NCI-H524 treated with DMSO at 0.1 percent for 48 hours (cell line): Measurements from ENCODE around the gene PXDN.
"Not testable (repeated sequence)": the region's sequence is repeated elsewhere in the genome, so short reads cannot be mapped to it uniquely, and the experiment has no call there.

Source experiments
- DNase-seq: peaks from one replicate; lab custom pipeline; 2025; lab: John Stamatoyannopoulos, UW

The PXDN gene

DNA sequence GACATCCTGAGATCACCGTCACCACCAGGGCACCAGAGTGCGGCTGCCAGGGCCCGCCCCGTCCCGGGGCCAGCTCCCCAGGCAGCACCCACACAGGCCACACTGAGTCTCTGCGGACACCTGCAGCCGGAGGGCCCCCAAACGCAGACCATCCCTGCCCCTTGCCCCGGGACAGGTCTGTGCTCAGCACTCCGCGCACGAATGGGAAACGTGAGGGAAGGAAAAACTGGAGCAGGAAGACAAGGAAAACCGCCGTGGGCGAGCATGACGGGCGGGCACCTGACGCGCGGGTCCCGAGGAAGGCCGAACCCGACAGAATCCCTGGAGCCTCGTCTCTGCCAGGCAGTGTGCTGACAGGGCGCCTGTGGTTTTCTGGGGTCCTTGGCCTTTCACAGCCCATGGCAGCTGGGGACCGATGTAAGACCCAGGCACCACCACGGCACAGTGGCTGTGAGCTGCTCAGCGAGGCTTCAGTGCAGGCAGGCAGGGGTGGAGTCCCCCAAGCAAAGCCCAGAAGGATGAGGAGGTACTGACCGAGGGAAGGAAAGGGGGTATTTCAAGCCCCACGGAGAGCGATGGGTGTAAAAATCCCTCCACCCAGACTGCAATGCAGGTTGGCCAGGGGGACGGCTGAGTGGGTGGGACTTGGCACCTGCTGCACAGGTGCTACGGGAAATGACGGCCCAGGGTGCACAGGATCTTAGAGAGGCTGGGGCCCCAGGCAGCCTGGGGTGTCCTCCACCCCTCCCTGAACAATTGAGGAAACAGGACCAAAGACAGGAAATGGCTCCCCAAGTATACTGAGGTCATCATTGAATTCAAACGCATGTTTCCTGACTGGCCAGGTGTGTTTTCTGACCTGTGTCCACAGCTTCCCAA is 59.0 kb downstream of the PXDN start:
- DNase-seq, result no peak

DNA sequence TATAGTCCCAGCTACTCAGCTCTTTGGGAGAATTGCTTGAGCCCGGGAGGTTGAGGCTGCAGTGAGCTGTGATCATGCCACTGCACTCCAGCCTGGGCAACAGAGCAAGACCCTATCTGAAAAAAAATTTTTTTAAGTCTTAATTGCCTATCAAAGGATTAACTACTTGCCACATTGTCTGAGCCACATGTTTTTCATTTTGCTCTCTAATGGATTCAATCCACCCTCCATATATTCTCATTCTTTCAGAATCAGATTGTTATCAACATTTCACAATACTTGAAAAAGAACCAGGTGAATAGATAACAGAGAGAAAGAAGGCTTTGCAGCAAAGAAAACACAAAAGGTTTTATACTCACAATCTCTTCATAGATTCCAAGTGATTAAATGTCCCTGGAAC is 61.0 kb downstream of the PXDN start:
- no peak for DNase-seq

DNA sequence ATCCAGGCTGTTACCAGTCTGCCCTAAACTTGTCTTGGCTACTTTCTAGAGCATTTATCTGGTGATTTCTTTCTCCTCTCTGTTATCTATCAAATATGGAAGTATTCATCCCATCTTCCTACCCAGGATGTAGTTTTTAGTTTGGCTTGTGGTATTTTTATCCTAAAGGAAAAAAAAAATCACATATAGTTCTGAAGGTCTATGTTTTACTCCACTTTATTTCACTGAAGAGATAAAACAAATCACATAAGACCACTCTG is 62.2 kb downstream of the PXDN start:
- no peak for DNase-seq

DNA sequence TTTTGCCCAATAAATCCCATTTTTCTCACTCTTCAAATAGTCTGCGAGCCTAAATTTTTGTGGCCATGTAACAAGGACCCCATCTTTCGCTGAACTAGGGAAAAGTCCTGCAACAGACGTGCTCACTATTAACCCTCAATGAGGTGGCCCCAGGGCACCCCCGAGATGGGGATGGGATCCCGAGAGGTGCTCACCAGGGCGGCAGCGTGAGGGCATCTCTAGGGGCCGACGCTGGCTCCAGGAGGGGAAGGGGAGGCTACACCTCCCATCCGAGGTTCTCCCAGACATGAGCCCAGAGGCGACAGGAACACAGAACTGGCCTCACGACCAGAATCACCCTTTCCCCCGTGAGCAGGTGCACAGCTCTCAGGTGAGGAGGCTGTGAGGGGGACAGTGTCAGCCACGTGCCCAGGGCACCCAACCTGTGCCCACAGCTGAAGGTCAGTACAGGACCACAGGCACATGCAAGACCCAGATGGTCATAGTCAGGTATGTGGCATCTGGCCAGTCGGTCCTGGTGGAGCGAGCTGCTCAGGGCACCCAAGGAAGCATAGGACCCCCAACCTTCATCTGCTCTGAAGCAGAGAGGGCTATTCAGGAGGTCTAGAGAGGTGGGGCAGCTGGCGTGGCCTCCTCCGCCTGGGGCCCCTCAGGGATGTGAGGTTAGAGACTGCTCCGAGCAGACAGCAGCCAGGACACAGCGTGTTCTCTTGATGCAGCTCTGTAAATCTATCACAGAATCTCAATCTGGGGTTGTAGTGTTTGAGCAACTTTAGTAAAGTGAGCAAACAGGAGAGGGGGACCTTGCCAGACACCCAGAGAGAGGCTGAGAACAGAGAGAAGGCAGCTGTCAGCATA is 62.8 kb downstream of the PXDN start:
- no peak for DNase-seq

DNA sequence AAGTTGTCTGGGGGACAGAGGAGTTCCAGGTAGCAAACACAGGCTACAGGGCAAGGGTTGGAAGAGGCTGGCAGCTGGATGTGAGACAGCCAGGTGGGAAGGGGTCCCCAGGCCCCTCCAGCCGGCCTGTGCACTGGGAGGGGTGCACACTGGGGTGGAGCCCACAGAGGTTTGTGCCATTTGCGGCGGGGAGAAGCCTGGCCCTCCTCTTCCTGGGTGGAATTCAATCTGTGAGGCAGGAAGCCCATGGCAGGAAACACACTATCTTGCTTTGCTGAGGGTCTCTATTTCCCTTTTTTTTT is 63.3 kb downstream of the PXDN start:
- DNase-seq, result no peak

DNA sequence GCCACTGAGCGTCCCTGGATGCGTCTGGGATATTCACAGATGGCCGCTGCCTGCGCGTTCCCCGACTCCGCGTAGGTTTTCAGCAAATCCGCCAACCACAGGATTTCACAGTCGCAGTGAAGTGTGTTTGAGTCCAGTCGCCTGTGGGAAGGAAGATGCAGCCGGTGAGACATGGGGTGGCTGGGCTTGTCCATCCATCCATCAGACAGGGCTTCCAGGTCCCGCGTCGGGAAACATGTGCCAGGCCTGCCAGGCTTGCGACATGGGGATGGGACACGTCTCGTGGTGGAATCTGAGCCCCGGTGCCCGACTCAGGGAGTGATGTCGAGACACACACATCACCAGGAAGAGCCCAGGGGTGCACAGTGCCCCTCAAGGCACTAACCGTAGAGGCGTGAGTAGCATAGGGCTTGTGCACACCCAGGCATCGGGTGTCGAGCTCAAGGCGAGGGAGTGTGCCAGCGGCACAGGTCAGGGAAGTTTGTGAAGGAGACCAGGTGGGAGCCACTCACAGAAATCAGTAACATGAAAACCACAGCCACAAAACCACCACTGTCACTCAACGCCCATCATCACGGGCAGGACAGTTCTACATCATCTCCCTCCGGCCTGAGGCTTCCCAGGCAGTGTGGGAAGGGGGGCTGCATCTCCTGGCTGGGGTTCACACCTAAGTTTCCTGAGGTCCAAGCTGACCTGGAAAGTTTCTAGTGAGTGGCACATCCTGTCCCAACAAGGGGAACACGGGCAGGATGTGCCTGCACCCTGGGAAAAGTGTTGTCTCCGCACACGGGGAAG is 63.9 kb downstream of the PXDN start:
- DNase-seq, result no peak

DNA sequence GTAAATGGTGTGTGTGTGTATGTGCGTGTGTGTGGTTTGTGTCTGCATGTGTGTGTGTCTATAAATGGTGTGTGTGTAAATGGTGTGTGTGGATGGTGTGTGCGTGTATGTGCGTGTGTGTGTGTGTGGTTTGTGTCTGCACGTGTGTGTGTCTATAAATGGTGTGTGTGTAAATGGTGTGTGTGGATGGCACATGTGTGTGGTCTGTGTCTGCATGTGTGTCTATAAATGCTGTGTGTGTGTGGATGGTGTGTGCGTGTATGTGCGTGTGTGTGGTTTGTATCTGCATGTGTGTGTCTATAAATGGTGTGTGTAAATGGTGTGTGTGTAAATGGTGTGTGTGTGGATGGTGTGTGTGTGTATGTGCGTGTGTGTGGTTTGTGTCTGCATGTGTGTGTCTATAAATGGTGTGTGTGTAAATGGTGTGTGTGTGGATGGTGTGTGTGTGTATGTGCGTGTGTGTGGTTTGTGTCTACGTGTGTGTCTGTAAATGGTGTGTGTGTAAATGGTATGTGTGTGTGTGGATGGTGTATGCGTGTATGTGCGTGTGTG is 64.8 kb downstream of the PXDN start:
- not testable (repeated sequence) for DNase-seq

DNA sequence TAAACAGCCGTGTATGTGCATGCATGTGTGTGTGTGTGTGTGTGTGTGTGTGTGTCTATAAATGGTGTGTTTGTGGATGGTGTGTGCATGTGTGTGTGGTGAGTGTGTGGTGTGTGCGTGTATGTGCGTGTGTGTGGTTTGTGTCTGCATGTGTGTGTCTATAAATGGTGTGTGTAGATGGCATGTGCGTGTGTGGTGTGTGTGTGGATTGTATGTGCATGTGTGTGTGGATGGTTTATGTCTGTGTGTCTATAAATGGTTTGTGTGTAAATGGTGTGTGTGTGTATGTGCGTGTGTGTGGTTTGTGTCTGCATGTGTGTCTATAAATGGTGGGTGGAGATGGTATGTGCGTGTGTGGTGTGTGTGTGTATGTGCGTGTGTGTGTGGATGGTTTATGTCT is 65.2 kb downstream of the PXDN start:
- DNase-seq, result not testable (repeated sequence)

DNA sequence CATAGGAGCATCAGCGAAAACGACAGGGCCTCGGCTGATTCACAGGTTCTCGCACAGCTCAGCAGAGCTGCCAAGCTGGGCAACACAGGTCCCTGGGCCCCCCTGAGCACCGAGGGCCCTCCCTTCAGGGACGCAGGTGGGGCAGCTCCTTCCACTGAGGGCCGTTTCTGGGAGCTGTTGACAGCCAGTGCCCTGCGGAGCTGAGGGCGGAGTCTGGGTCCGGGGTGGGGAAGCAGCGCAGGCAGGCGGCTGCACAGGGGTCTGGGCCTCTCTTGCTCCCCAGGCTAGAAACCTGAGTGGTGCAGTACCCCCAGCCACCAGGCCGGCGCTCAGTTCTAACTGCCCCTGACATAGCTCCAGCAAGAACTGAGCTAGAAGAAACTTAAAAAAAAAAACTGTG is 65.7 kb downstream of the PXDN start:
- DNase-seq, result no peak

DNA sequence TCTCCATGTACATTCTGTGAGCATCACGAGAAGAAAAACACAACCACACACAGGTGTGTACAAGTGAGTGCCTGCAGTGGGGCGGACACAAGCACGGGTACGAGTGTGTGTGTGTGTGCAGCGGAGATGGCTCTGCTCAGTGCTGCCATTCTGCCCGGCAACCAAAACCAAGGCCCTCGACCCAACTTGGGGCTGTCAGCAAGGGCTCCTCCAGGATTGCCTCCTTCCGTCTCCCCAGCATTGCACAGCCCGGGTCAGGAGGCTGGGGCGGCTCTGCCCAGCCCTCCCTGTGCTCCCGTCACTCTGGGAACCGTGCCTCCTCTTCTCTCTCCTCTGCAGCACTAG is 66.5 kb downstream of the PXDN start:
- DNase-seq, result no peak

DNA sequence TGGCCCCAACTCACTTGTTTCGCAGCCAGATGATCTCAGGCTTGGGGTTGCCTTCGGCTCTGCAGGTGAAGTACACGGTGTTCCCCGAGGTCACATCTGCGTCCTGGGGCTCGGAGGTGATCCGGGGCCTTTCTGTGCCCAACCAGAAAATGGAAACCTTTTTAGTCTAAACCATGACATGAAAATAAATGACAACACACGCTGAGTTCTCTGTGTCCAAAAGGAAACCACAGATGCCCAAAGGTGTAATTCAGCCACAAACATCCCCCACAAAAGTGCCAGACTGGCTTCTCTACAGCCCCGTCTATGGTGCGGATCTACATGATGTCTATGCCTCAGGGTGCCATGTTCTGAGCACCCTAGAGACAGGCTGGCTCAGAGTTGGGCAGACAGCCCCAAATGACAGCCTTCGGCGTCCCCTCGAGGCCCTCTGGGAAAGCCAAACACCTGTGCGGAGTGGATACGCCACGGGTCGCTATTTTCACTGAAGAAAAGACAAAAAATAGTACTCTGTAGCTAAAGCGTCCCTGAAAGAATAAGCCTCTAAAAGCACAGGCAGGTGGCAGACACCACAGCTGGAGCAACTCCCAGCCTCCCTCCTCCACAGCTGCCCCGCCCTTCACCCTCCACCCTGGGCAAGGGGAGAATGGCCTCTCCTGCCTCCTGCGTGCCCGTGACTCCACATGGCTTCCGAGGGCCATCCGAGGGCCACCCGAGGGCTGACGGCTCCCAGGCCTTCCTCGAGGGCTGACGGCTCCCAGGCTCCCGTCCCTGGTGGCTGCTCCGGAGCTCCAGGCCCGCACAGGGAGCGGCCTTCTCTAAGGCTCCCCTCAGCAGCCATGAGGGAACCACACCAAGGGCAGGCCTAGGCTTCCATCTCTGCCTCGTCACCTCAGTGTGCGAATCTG is 67.1 kb downstream of the PXDN start:
- no peak for DNase-seq

DNA sequence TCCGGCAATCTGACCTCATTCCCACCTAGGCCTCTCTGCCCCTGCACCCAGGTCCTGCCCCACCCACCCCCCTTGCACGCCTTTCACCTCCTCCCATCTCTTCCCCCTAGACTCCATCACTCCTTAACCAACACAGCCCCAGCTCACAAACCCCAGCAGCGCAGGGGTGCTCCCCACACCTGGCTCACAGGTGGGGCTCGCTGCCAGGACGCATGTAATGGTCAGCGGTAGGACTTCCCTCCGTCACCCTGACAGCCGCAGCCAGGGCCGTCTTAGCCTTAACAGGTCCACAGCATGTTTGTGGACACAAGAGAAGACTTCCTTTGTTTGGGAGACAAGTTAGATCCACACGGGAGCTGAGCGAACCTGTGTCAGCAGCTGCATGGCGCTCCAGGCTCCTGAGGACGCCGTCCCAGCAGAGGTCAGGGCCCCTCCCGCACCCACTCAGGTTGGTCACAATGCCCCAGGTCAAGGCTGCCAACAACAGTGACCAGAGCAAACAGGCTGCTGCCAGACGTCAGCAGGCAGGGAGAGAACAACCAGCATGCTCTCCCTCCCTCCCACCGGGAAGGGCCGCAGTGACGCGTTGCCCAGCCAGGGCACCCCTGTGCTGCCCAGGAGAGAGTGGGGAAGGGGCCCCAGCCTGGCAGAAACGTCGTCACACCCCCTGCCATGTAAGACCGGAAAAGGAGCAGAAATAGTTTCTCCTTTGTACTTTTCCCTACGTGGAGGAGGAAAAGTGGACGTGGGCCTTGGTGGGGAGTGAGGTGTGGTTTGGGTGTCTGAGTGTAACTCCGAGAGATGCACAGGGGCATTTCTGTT is 68.0 kb downstream of the PXDN start:
- DNase-seq, result no peak

DNA sequence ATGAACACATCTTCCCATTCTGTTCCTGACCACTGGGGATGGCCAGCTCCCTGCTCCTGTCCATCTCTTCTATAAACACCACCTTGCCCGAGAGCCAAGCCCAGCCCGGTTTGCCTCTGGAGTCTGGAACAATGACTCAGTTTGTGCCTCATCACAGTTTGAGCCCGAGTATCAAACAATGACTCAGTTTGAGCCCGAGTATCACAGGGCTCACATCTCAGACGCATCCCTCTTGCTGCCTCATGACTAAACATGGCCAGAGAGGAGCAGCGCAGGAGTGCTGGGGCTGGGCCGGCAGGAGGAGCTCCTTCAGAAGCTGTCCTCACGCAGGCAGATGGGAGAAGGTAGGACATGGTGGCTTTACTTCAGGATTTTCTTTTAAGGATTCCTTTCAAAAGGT is 68.7 kb downstream of the PXDN start:
- no peak for DNase-seq

DNA sequence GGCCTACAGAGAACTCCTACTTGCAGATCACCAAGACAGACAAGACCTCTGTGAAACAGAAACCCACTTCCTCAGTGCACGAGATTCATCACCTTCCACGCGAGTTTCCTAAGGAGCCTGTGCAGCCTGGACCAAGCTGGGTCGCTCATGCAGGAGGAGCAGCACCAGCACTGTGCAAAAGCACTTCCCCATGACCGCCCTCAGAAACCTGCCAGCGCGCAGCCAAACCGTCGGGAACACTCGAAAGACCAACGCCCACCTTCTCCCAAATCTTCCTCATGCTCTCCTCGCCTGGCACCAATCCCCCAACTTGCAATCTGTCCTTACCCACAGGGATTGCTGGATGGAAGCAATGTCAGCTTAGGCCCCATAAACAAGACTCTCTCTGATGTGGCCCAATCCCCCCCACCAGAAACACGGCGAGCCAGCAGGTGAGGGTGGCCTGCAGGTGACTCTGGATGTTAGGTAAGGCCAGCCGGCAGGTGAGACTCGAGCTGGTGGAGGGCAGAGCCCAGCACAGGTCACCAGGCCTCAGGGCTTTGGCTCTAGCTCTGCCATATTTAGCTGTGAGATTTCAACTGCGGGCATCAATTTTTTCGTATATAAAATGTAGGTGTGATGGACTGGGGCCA is 69.4 kb downstream of the PXDN start:
- no peak for DNase-seq

DNA sequence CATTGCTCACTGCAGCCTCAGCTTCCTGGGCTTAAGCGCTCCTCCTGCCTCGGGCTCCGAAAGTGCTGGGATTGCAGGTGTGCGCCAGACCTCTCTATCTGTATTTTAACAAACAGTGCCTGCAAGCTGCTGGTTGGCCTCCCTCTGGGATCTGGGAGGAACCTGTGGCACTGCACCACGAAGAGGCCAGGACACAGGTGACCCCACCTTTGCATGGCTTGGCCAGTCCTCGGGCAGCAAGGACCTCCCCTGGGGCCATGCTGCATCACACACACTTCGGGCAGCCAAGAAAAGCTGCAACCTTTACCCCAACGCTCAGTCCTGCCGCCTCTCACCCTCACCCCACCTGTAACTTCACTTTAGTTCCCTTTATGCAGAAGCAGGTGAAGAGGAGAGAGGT is 70.0 kb downstream of the PXDN start:
- no peak for DNase-seq

DNA sequence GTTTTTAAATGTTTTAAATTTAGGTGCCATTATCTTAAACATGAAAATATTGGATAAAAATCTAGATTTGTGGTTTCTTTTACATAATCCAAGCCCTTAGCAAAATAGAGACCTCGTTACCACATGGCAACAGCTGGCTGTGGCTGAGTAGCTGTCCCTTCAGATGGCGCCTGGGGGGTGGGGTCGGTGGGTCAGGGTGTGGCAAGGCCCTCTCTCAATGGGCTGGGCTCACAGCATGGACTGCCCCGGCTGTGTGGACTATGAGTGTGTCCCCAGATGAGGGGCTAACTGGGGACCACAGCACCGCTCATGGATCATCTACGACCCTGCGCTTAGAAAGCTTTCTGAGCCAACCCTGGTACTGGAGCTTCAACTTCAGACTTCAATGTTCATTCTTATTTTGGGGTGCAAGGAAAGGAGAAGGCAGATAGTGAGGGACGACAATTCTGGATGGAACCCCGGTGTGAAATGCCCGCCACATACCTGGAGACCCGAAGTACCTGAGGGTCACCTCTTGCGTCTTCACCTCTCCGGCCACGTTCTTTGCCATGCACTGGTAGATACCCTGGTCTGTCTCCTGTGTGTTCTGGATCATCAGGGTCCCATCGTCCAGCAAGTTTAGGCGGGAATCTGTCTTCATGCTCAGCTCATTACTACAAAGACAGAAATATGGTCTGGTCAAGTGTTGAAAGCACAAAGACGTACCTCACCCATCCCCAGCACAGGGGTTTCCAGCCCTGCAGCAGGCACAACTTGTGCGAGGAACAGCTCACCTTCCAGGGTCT is 71.0 kb downstream of the PXDN start:
- DNase-seq, result no peak

DNA sequence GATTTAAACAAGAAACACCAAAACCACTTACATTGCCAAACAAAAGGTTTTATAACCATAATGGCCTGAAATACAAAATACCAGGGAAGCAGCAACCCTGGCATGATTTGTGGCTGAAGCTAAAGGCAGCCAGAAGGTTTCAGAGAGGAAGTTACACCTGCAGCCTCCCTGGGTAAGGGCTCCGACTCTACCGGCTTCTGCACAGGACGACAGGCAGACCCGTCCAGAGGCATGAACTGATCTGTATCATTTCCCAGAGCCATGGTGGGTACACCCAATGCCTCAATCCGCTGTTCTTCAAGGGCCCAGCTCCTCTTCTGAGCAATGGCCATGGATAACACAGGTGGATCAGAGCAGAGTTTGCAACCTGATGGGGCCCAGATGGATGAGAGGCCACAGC is 71.6 kb downstream of the PXDN start:
- DNase-seq, result no peak

DNA sequence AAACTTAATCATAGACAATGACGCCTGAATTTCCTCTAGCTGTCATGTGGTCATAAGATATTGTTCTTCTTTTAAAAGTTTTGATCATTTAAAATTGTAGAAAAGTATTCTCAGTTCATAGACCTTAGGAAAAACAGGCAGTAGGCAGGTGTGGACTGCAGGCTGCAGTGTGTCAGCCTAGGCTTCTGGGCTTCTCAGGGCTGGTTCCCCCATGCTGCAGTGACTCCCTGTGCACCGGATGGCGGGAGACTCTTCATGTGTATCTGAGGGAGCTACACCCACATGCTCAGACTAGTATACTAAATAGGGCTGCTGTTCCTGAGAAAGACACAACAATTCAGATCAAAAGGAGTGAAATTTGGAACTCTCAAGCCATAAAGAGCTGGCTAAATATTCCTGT is 72.4 kb downstream of the PXDN start:
- no peak for DNase-seq

DNA sequence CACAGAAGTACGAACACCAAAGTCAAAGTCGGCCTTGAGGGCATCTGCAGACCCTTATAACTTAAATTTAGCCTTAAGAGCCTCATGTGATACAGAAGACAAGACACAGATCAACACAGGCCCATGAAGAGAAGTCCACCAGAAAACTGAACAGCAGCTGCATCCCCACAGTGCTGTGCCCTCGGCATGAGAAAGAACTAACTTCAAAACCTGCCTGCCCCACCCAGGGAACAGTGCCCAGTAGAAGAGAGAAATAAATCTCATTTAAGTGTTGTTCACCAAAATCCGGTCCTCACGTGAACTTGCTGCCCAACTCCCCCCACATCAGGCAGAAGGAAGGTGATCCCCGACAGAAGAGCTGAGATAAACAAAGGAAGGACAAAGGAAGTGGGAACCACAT is 73.7 kb downstream of the PXDN start:
- DNase-seq, result no peak
